PC-9 (cell line): Measurements from ENCODE around the gene ZNF283.

Experiments used
- EZH2 ChIP-seq: fragments of 200-600 bp; sonication (generic); IDR thresholded peaks from 2 replicates; pipeline ENCODE4 v1.8.0; 2017; ENCODE audit warnings: antibody characterized with exemption, low read depth
- TF ChIP-seq, protein P1 (sequence below): fragments of 200-600 bp; sonication (generic); conservative IDR thresholded peaks from 2 replicates; pipeline ENCODE4 v1.6.1; 2017; ENCODE audit warnings: mixed run types, antibody characterized with exemption, mild to moderate bottlenecking, moderate library complexity

DNA sequence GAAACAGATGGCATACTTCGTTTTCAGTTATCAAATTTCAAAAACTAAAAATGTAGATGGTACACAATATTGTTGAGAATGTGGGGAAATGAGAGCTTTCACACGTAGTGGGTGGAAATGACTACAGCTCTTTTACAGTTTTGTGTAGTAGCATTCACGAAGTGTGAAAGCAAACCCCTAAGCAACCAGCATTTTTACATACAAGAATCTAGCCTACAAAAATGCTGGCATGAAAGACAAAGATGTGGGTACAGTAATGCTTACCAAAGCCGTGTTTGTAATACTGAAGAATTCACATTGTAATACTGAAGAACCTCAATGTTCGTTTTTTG is 6.3 kb upstream of the ZNF283 start:
- TF ChIP-seq, protein P1, sequence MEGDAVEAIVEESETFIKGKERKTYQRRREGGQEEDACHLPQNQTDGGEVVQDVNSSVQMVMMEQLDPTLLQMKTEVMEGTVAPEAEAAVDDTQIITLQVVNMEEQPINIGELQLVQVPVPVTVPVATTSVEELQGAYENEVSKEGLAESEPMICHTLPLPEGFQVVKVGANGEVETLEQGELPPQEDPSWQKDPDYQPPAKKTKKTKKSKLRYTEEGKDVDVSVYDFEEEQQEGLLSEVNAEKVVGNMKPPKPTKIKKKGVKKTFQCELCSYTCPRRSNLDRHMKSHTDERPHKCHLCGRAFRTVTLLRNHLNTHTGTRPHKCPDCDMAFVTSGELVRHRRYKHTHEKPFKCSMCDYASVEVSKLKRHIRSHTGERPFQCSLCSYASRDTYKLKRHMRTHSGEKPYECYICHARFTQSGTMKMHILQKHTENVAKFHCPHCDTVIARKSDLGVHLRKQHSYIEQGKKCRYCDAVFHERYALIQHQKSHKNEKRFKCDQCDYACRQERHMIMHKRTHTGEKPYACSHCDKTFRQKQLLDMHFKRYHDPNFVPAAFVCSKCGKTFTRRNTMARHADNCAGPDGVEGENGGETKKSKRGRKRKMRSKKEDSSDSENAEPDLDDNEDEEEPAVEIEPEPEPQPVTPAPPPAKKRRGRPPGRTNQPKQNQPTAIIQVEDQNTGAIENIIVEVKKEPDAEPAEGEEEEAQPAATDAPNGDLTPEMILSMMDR = no peak
- no peak for TF ChIP-seq EZH2
